Pancreas (tissue), 10 donors: ENCODE results near the gene LENG9. TPM values are rescaled to one million over a fixed set of nuclear protein-coding genes. Genes with fewer than 3 reads are reported as not detected.

Experiments used
- ATAC-seq, 4 donors: fragments of 200-7000 bp; cut with Tn5 transposase; one replicate each; pipeline versions ENCODE4 v1.8.0 to v1.9.1; 2020; ENCODE audit warnings: mild to moderate bottlenecking in 4 of 4, moderate library complexity in 4 of 4
- DNase-seq, 6 donors: peaks; one replicate each; pipeline ENCODE4 v3.0.0-alpha.2; 2020
- FAIRE-seq: peaks from 2 replicates; lab custom pipeline; 2012; peaks lifted over from hg19 to GRCh38; lab: Jason Lieb, UNC
- H3K27ac ChIP-seq, 4 donors: fragments of 200-600 bp; sonication (generic); 1 replicate in 3 of 4; 2 replicates in 1 of 4; pipeline versions ENCODE4 v1.5.0 to v1.8.0; 2020
- H3K27me3 ChIP-seq, 4 donors: fragments of 200-600 bp; one replicate each; pipeline ENCODE4 v1.8.0; 2021
- H3K36me3 ChIP-seq, 3 donors: fragments of 200-600 bp; sonication (generic) in 1 of 3; one replicate each; pipeline versions ENCODE4 v1.5.0 to v1.8.0; 2020 to 2021
- H3K4me1 ChIP-seq, 3 donors: fragments of 200-600 bp; one replicate each; pipeline ENCODE4 v1.8.0; 2021
- H3K4me3 ChIP-seq, 4 donors: fragments of 200-600 bp; sonication (generic) in 2 of 4; one replicate each; pipeline versions ENCODE4 v1.5.0 to v1.8.0; 2020 to 2021
- H3K9me3 ChIP-seq, 4 donors: fragments of 200-600 bp; one replicate each; pipeline ENCODE4 v1.8.0; 2021
- WGBS, 2 donors: extraction: QIAGEN DNeasy Blood & Tissue Kit; methylation state at CpG; one replicate each; pipeline ENCODE4 v1.1.7; 2013; 5-methylcytosine and 5-hydroxymethylcytosine counted together
- intact Hi-C, 3 donors: fragments of 100-400 bp; cut with DNase I; formaldehyde crosslinking; loops; one replicate each; pipeline versions ENCODE4 v1.11.1 to v1.14.2; 2022
- polyA plus RNA-seq, 2 donors: library from polyadenylated mRNA; stranded (reverse); fragments of 200-250 nt; gene quantifications; one replicate each; pipeline ENCODE4 v1.2.3, GENCODE V29; 2013
- total RNA-seq, 6 donors: library from RNA; stranded (reverse); fragmentation: NEBNext Ultra II Directional in 4 of 6; extraction: Animal tissue kit (Norgen Biotek cat#: 25700) in 4 of 6; gene quantifications; one replicate each; pipeline versions ENCODE4 v1.2.1 to v1.2.4, GENCODE V29; 2021 to 2023
- TF ChIP-seq, protein P1 (sequence below), 4 donors: fragments of 200-600 bp; sonication (generic) in 3 of 4; IDR thresholded peaks; one replicate each; pipeline versions ENCODE4 v1.5.0 to v1.8.0; 2021; ENCODE audit warnings: antibody characterized with exemption in 4 of 4
- donor health status: healthy with polysubstance abuse.
- donor health status: DM: no; HTN: no; CAD: no; lungs with moderate emphysema.
- donor health status: DM: no; HTN: no; CAD: no.
- donor health status: control.
- donor health status: control.
- donor health status: Bipolar disorder and iron deficiency.
- donor health status: DM: yes; HTN: yes; CAD: no.
- donor health status: DM: no; HTN: no; CAD: no.
- donor health status: DM: no; HTN: no; CAD: no.
- donor health status: DM: yes; HTN: yes; CAD: no.

LENG9 gene
- total and polyA plus RNA-seq, 8 donors: 4.2 to 23.4 (median 13.1) TPM

DNA sequence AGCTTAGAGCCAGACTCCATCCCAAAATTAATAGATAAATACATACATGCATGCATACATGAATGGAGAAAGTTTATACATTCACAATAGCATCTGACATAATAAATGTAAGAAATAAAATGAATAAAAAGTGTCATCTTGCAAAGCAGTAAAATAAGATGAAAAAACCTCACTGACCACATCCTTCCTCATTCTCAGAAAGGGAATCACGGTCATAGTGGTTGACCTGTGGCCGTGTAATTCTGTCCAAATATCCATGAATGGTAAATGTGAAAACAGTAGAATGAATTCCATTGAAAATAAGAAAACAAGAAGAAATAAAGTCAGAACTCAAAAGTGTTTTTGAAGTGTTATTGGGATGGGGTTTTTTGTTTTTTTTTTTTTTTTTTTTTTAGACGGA is 19.3 kb upstream of the LENG9 start:
- Histone ChIP-seq H3K4me3 (no peak overlapping the region), H3K9me3 (no peaks in the 10 kb centered on the region), H3K36me3 (no peaks in the 10 kb centered on the region), H3K4me1 (no peaks in the 10 kb centered on the region), H3K27me3 (no peaks in the 10 kb centered on the region), H3K27ac (no peak overlapping the region)
- no peak for DNase-seq
- ATAC-seq: no peak
- intact Hi-C loops: no loop called here
- TF ChIP-seq, protein P1, sequence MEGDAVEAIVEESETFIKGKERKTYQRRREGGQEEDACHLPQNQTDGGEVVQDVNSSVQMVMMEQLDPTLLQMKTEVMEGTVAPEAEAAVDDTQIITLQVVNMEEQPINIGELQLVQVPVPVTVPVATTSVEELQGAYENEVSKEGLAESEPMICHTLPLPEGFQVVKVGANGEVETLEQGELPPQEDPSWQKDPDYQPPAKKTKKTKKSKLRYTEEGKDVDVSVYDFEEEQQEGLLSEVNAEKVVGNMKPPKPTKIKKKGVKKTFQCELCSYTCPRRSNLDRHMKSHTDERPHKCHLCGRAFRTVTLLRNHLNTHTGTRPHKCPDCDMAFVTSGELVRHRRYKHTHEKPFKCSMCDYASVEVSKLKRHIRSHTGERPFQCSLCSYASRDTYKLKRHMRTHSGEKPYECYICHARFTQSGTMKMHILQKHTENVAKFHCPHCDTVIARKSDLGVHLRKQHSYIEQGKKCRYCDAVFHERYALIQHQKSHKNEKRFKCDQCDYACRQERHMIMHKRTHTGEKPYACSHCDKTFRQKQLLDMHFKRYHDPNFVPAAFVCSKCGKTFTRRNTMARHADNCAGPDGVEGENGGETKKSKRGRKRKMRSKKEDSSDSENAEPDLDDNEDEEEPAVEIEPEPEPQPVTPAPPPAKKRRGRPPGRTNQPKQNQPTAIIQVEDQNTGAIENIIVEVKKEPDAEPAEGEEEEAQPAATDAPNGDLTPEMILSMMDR (IDR thresholded peaks at IDR 0.05): no peak
- 58 to 70% methylated on average over 3 of the region's 3 CpGs for WGBS, 2 donors
- FAIRE-seq: no peak

DNA sequence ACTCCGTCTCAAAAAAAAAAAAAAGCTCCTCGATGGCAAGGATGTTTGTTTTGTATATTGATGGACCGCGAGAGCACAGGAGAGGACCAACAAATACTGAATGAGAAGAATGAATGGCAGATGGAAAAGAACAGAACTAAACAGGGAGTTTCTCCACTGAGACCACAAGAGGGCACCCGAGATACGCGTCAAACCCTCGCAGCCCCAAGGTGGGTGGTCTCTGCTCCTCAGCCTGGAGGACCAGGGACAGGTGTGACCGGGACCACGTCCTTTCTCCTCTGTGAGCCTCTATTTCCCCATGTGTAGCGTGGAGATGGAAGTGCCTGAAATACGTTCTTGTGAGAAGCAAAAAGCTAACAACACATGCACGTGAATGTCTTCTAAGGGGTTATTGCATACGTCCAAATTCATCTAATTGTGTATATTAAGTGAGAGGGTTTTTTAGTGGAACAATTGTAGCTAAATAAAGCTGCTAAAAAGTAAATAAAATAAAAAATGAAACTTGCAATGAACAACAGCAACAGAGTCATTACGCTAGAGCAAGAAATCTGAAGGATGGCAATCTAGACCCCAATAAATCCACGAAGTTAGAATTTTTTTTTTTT is 17.9 kb upstream of the LENG9 start:
- no peak overlapping the region for H3K4me3 ChIP-seq
- DNase-seq (peak in 1 of 6 donors; percentile 22), FAIRE-seq (no peak)

GRCh38 chr19:54480051-54480450 is 16.5 kb upstream of the LENG9 start:
- WGBS, 2 donors: 65 to 72% methylated on average over 2 of the region's 2 CpGs
- intact Hi-C loops: no loop called here
- Histone ChIP-seq H3K27ac (no peak overlapping the region), H3K9me3 (no peaks in the 10 kb centered on the region), H3K4me1 (no peaks in the 10 kb centered on the region), H3K27me3 (no peaks in the 10 kb centered on the region), H3K4me3 (no peak overlapping the region), H3K36me3 (no peaks in the 10 kb centered on the region)
- TF ChIP-seq, protein P1 (IDR thresholded peaks at IDR 0.05): no peak
- DNase-seq: no peak
- ATAC-seq: no peak
- FAIRE-seq: no peak

More for the DNA sequence above, 17.9 kb upstream of the LENG9 start:
- ATAC-seq: peak; percentile 56 to 80 (median 66)
- TF ChIP-seq, protein P1 (IDR thresholded peaks at IDR 0.05): peak; percentile 19 to 36 (median 26)
- no peak overlapping the region for H3K27ac ChIP-seq
- H3K9me3 ChIP-seq: no peaks in the 10 kb centered on the region
- intact Hi-C loops: no loop called here
- WGBS, 2 donors: 8 to 9% methylated on average over 16 of the region's 16 CpGs
- no peaks in the 10 kb centered on the region for H3K4me1 ChIP-seq
- no peaks in the 10 kb centered on the region for H3K36me3 ChIP-seq
- no peaks in the 10 kb centered on the region for H3K27me3 ChIP-seq

GRCh38 chr19:54478677-54479266 is 15.2 kb upstream of the LENG9 start:
- no peaks in the 10 kb centered on the region for H3K9me3 ChIP-seq
- H3K27me3 ChIP-seq: no peaks in the 10 kb centered on the region
- ATAC-seq: peak in 3 of 4 donors; percentile 67 to 75 (median 69)
- no peak overlapping the region for H3K27ac ChIP-seq
- H3K36me3 ChIP-seq: no peaks in the 10 kb centered on the region
- DNase-seq: no peak
- H3K4me1 ChIP-seq: no peaks in the 10 kb centered on the region
- WGBS, 2 donors: 24 to 30% methylated on average over 10 of the region's 10 CpGs
- TF ChIP-seq, protein P1 (IDR thresholded peaks at IDR 0.05): peak in 3 of 4 donors; percentile 31 to 39 (median 33)
- intact Hi-C loops: no loop called here
- FAIRE-seq: no peak
- H3K4me3 ChIP-seq: no peak overlapping the region

GRCh38 chr19:54477650-54478049 is 14.1 kb upstream of the LENG9 start:
- ATAC-seq (no peak), FAIRE-seq (no peak), DNase-seq (no peak)
- no peaks in the 10 kb centered on the region for H3K27me3 ChIP-seq
- no peaks in the 10 kb centered on the region for H3K4me1 ChIP-seq
- TF ChIP-seq, protein P1 (IDR thresholded peaks at IDR 0.05): no peak
- no peaks in the 10 kb centered on the region for H3K9me3 ChIP-seq
- intact Hi-C loops: no loop called here
- WGBS, 2 donors: 61 to 65% methylated on average over 3 of the region's 3 CpGs
- H3K36me3 ChIP-seq: no peaks in the 10 kb centered on the region
- no peak overlapping the region for H3K4me3 ChIP-seq
- H3K27ac ChIP-seq: no peak overlapping the region
